Stimulated activated CD8-positive, alpha-beta memory T cell treated with anti-CD3 and anti-CD28 coated beads, Interleukin-12 subunit alpha, Interleukin-12 subunit beta, amount 100 ng/mL, for 24 hours (primary cell): ENCODE measurements around the gene TMEM178A.
"Not testable (repeated sequence)": the region's sequence is repeated elsewhere in the genome, so short reads cannot be mapped to it uniquely, and the experiment has no call there.

Experiments
- DNase-seq: peaks from one replicate; pipeline ENCODE4 v3.0.0-alpha.2; 2020; ENCODE audit errors: extremely low read depth

TMEM178A gene

DNA sequence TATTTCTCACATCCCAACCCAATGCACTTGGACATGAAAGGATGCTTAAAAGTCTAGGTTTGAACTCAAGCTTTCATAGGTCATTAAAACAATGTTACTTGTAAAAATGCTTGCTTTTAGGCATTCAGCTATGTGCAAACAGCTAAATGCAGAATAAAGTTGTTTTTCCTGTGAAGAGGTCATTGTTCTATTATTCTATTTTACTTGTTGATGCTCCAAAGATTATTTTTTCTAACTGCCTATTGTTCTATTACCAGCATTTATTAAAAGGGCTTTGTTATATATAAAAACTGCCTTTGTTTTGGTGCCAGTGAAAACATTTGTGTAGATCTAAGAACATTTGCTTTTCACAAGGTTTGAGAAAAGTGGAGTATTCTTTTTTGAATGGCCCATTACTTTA, 49.4 kb downstream of the TMEM178A start:
- no peak for DNase-seq

DNA sequence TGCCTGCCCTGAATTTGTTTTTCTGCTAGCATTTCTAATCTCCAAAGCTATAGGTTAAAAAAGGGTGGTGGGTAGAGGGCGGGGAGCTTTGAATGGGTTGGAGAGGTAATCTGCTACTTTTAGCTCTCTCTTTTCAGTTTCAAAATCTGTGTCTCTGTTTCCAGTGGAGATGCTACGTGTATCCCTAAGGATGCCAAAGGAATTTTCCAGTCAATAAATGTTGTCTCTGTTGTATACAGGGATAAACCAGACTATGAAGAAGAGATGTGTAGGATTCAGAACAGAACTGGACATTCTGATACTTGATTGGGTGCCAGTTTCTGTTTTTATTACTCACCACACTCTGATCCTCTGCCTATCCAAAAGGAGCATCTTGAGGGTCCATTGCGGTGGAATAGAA, 50.1 kb downstream of the TMEM178A start:
- DNase-seq, result no peak

DNA sequence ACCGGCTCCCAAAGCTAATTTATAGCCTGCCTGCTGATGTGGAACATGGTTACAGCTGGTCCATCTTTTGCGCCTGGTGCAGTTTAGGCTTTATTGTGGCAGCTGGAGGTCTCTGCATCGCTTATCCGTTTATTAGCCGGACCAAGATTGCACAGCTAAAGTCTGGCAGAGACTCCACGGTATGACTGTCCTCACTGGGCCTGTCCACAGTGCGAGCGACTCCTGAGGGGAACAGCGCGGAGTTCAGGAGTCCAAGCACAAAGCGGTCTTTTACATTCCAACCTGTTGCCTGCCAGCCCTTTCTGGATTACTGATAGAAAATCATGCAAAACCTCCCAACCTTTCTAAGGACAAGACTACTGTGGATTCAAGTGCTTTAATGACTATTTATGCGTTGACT, 51.4 kb downstream of the TMEM178A start:
- DNase-seq, result no peak

DNA sequence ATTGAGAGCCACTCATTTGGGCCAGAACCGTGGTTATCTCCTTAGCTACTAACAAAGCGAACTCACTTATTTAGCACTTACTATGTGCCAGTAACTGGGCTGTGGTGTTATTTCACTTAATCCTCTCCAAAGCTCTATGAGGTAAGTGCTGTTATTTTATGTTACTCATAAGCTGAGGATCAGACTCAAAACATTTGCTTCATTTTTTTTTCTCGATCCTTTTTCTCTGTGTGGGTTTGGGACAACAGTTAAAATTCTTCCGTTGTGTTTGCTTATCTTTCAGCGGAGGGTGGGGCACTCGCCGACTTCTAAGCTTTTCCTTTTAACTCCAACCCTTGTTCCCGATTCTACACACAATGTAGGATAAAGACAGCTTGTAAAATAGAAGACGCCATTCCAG, 52.8 kb downstream of the TMEM178A start:
- DNase-seq, result no peak

DNA sequence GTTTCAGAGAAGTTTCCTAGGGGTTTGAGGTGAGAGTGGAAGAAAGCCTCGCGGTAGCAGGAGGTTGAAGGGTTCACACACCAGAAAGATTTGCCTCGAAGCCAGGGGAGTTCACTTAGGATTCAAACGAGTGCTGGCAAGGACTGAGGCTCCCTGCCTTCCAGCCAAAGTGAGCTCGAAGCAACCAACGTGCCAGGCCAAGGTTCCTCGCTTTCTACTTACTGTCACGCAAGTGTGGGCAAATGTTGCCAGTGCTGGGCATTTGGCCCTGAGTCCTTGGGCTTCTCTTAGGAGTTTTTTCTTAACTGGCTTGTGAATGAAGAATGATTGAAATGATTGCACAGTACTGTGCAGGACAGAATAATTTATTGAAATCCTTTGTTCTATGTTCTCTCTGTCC, 53.6 kb downstream of the TMEM178A start:
- no peak for DNase-seq

DNA sequence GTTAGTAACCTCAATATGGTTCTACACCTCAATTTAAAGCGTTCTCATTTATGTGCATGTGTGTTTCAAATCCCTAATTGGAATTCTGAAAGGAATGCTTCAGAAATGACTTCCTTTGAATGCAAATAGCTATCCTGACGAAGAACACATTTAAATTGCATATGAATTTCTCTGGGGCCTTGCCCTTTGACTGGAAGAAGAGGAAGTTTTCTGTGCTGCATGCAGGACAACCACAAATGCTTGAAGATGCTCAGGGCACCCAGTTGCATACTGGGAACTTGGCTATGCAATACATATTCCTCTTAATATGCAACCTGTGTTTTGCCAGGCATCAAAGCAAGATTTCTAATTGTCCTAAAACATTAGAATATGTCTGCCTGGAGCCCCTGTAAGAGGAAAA, 55.3 kb downstream of the TMEM178A start:
- no peak for DNase-seq

DNA sequence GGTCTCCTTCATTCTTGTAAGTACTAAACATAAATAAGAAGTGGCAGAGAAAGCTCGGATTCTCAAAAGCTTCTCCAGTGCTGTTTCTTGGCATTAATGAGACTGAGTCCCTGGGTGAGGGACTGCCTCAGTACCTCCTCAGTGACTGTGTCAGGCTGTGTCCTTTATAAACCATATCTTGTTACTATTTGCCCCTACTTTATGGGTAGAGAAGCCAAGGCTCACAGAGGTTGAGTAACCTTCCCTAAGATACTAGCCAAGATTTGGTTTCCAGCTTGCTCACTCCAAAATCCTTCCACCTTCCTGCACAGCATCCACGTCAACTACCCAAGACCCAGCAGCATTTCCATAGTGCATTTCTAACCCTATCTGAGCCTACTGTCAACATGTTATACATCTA, 57.8 kb downstream of the TMEM178A start:
- no peak for DNase-seq

DNA sequence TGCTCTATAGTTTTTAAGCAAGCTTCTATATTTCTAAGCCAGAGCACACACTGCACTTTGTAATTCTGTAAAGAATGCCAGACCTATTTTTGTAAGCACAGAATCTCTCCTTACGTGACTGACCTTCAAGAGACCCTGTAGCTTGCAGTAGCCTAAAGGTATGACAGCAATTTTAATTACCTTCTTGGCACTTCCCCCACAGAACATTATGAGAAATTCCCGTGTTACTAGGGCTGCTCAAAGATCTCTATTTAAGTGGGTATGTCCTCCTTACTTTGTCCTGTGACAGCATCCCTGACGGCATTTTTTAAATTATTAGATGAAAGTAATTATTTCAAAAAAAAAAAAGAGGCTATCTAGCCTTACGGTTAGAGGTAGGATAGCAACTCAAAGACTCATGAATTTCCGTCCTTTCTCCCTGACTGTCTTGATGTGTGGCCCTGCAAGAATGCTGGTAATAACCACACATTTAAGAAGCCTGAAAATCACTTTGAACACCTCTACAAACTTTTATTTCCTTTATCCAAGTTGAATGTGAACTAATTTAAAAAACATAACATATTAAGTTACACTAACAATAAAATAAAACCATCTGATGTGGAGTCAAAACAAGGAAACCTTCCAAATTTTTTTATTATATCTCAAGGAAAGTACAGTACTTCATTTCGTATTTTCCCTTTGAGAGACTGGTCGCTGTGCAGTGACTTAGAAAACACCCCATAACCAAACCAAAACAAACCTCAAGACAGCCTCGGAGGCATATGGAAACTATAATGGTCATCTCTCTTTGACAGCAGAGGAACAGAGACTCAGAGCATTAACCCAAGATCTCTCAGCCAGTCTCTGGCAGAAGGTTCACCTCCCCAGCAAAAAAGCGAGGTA, 58.5 kb downstream of the TMEM178A start:
- no peak for DNase-seq

DNA sequence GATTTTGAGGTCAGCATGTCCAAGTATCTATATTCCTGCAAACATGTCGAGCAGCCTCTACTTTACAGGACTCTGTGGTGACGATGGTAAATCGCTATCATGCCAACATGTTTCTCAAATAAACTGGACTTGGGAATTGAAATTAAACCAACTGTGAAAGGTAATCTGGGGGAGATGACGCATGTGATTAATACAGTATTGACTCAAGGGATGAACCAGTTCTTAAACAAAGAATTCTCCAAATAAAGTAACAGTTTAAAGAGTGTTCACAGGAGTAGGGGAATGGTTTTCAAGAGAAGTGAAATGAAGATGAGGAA, 59.1 kb downstream of the TMEM178A start:
- DNase-seq, result no peak

DNA sequence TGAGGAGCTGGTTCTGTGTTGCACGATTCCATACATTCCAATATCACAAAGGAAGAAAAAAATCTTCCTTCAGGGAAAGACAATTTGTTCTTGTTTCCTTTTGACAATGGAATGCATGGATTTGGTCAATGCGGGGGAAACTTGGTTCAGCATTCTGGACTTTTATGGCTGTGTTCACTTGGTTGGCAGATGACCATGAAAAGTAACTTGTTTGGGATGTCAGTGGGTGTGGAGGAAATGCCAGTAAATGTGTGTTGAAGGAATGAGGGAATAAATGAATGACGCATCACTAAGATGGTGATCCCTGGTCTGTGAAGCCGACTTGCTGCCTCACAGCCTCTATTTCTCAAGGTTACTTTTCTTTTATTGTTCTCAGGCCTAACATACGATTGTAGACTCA, 59.7 kb downstream of the TMEM178A start:
- DNase-seq, result no peak

DNA sequence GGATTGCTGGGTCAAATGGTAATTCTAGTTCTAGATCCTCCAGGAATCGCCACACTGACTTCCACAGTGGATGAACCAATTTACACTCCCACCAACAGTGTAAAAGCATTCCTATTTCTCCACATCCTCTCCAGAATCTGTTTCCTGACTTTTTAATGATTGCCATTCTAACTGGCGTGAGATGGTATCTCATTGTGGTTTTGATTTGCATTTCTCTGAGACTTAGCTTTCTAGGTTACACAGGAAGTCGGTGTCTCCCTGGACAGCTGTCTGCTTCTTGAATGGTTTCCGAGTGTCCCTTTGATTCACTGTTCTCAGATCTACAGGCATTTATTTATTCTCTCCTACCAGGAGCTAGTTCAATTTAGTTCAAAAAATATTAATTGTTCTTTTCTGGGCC, 62.4 kb downstream of the TMEM178A start:
- DNase-seq, result not testable (repeated sequence)

DNA sequence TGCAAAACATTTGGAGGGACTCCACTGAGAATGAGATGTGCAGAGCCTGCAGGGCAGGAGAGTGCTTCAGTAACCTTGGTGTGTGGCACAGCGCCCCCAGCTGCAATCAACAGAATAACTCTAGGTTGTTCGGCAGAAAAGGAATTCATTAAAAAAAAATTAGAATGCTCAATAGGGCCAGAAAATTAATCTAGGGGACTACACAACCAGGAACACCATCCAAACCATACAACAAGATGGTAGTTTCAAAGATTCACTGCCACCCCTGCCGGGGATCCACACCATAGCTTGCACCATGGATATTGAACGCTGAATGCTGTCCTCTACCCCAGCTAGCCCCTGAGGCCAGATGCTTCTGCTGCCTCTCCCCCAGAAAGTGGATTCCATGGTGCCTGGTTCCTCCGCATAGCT, 63.2 kb downstream of the TMEM178A start:
- no peak for DNase-seq

DNA sequence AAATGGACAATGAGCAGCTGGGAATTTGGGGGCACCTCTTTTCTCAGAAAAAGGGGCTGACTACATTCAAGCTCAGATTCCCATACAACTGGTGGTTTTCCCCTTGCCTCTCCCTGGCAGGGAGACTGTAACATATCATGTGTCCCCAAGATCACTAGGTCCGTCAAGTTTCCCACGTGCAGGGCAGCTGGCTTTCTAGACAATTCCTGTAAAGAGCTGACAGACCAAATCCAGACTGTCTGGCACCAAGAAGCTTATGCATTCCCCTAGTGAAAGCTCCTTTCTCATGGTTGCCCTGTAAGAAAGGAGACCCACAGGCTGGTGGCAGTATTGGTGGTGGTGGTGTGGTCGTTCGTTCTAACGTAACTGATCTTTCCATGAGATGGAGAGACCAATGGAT, 64.6 kb downstream of the TMEM178A start:
- no peak for DNase-seq

DNA sequence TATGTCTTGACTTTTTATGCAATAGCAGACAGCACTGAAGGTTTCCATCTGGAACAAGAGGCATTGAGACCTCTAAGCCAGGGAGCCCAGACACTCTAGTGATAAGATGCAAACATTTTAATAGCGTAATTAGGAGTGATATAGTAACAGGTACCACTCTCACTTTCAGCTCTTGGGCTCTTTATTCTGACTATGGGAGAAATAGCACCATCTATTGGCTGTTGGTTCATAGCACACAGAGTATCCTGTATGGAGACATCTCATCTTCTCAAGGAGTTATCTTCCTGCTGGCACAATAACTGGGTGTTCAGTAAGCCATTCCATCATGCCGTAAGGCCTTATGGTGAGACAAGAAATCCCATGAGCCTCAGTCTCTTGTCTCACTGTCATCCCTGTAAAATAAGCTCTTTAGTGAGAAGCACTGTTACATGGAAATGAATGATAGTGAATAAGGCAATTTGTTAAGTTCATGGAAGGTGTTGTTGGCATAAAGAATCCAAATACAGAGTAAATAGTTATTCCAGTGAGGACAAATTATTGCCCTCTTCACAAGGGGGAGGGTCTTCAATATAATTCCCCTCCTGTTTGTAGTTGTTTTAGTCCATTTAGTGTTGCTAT, 65.1 kb downstream of the TMEM178A start:
- DNase-seq, result no peak

DNA sequence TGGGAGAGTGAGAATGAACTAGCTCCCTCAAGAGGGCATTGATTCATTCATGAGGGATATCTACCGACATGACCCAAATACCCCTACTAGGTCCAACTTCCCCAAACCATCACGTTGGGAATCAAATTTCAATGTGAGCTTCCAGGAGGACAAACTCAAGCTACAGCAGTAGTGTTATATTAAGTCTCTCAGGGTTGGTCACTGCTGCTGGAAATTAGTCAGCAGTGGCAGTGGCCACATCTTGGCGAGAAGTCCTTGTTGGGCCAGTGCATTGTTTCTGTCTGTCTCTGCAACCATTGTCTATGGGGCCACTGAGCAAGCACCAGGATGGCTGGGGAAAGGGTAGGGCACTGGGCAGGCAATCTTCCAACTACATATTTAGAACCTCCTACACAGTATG, 65.8 kb downstream of the TMEM178A start:
- DNase-seq, result no peak

DNA sequence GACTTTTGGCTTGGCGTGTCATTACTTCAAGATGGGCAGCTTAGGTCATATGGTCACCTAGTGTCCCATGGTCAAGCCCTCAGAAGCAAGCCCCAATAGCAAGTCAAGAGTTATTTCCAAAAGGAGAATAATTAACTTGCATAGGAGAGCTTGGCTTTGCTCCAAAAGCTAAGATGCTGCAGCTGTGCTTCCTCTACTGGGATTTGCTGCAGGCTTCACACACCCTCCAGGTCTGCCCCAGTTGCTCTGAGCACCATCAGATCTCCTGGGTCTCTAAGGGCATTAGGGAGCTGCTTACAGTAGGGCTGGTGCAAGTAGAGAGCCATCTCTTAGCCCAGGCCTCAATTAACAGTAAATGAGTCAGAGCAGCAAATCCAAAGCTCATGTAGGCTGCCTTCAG, 66.8 kb downstream of the TMEM178A start:
- DNase-seq, result no peak

DNA sequence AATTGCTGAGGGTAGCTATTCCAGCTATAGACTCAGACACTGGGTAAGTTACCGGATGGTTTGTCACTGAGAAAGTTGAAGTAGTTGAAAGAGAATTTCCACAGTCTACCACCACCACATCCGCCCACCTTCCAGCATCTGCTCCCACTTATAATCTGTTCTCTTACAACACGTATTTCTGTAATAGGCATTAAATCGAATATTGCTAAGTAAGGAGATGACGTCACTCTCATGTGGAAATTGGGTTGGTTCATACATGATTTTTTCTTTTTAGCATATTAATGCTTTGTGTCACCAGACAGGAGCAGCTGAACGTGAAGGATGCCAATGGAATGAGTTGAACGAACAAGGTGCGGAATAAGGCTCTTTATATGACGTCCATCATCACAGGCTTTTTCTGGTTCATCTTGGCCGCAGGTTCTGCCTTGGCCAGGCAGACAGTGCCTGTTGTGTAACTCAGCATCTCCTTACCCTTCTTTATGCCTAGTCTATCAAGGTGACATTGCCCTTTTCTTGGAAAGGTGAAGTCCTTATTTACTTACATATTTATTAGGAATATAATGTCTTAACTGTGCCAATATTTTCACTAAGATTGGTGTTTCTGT, 67.5 kb downstream of the TMEM178A start:
- DNase-seq, result no peak

DNA sequence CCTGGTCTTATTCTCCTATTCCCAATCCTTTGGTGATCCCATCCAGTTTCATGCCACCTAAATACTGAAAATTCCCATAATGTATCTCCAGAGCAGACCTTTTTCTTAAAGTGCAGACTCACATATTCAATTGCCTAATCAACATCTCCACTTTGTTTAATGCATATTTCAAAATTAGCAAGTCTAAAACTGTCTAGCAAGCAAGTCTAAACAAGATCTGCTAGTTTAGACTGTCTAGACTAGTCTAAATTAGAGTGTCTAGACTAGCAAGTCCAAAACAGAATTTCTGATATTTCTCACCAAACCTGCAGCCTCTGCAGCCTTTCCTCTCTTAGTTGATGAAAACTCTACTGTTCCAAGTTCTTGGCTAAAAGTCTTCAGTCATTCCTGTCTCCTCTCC, 68.7 kb downstream of the TMEM178A start:
- no peak for DNase-seq

DNA sequence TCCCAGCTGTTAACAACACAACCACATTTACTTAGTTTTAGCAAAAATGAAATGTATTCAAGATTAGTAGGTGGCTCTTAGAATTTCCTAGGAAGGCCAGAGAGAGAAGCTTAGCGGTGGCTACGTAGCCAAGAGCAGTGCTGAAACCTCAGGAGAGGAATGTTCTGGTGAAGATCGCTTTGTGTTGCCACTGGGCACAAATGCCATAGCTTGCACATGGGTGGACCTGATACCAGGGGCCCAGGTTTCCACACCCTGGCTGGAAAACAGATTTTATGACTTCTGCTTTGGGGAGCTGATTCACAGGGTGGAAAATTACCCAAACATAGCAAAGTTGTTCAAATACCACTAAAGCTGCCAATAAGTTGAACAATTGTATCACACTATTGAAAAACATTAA, 69.9 kb downstream of the TMEM178A start:
- no peak for DNase-seq

DNA sequence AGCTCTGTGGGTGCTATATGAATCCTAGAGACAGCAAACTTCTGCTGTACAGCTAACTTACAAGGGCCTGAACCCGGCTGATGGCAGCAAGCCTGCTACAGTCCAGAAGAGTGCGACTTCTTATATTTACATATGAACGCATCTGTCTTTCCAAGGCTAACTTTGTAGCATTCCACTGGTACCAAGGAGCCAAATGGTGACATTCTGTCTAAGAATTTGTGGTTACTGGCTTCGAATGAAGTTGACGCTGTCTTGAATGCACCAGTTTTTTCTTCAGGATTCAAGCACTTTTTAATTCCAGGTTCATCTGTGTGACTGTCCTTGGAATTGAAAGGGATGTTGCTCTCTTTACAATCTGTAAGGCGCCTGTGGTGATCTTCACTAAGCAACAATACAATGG, 70.9 kb downstream of the TMEM178A start:
- no peak for DNase-seq

DNA sequence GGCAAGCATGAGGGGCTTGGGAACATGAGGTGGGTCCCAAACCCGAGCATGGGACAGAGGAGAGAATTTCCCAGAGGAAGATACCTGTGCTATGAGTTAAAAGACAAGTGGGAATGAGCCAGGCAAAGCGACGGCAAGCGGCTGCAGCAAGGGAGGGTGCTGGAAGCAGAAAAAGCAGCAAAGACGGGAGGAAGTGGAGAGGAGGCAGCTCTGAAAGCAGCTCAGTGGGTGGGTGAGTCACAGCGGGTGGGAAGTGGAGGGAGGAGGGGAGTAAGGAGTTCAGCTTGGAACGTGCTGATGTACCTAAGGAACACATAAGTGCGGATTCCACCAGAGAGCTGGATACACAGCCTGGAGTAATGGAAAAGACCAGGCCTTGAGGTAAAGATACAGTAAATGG, 71.9 kb downstream of the TMEM178A start:
- DNase-seq, result no peak

DNA sequence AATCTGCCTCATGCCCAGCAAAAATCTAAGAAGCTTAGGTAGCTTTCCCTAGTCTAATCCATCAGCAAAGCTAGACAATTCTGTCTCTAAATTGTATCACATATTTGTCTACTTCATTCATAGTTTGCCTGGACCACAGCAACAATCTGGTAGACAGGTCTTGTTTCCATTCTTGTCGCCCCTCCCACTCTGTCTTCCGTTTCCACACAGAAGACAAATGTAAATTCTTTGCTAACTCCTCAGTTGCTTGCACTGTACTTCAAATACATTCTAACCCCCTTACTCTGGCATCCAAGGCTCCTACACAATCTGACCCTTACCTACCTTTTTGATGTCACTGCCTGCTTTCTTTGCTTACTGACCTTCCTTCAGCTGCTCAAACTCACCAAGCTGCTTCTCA, 73.2 kb downstream of the TMEM178A start:
- no peak for DNase-seq

DNA sequence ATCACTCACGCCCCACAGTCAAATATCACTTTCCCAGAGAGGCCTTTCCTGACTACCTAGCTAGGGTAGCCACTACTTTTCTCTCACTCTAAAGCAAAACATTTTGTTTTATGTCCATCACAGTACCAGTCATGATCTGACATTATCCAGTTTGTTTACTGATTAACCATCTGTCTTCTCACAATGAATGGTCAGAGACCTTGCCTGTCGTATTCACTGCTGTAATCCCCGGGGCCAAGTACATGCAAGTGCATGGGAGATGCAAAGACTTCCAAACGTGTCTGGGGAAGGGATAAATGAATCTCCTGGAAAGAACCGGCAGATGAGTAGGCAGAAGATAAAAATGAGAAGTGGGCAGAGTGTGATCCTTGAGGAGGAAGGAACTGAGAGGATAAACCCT, 73.7 kb downstream of the TMEM178A start:
- no peak for DNase-seq
